ENCODE measurements around the gene SRSF10.
"Not testable (repeated sequence)": the region's sequence is repeated elsewhere in the genome, so short reads cannot be mapped to it uniquely, and the experiment has no call there.

SRSF10 gene

DNA sequence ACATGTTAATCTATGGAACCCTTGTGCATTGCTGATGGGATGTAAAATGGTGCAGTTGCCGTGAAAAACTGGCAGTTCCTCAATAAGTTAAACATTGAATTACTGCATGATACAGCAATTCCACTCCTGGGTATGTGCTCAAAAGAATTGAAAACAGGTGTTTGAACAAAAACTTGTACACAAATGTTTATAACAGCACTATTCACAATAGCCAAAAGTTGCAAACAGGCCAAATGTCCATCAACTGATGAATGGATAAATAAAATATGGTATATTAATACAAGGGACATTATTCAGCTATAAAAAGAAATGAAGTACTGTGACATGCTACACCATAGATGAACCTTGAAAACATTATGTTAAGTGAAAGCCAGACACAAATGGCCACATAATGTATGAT, 17.7 kb upstream of the SRSF10 start:
- no peak for DNase-seq (ENCODE audit: low read depth)

DNA sequence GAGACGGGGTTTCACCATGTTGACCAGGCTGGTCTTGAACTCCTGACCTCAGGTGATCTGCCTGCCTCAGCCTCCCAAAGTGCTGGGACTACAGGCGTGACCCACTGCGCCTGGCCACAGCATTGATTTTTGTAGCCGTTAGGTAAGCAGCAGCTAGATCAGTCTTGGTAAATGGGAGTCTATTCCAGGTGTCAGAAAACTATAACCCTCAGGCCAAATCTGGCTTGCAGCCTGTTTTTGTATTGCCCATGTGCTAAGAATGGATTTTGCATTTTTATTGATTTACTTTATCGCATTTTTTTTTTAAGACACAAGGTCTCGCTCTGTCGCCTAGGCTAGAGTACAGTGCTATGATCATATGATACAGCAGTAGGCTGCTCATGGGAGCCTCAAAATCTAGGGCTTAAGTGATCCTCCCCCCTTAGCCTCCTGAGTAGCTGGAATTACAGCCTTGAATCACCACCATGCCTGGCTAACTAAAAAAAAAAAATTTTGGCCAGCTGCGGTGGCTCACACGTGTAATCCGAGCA, 16.6 kb upstream of the SRSF10 start:
- no peak for DNase-seq (ENCODE audit: low read depth)

DNA sequence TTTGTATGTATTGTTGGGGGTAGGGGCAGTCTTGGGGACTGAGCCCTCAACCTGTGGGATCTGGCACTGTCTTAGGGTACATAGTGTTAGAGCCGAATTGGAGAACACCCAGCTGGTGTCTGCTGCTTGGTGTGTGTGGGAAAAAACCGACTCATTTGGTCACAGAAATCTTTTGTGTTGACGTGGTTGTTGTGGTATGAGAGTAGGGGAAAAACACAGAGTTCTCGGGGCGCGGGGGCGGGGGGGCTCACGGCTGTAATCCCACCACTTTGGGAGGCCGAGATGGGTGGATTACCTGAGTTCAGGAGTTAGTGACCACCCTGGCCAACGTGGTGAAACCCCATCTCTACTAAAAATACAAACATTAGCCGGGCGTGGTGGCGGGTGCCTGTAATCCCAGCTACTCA, 15.3 kb upstream of the SRSF10 start:
- no peak for DNase-seq (ENCODE audit: low read depth)

GRCh38 chr1:23992011-23992410, 11.9 kb upstream of the SRSF10 start:
- DNase-seq (ENCODE audit: low read depth): not testable (repeated sequence)

- no peak for DNase-seq (ENCODE audit: low read depth)
Measured at GRCh38 chr1:23989263-23989662, 9.1 kb upstream of the SRSF10 start.

- DNase-seq (ENCODE audit: low read depth): not testable (repeated sequence)
Measured at GRCh38 chr1:23987038-23987437, 6.9 kb upstream of the SRSF10 start.

DNA sequence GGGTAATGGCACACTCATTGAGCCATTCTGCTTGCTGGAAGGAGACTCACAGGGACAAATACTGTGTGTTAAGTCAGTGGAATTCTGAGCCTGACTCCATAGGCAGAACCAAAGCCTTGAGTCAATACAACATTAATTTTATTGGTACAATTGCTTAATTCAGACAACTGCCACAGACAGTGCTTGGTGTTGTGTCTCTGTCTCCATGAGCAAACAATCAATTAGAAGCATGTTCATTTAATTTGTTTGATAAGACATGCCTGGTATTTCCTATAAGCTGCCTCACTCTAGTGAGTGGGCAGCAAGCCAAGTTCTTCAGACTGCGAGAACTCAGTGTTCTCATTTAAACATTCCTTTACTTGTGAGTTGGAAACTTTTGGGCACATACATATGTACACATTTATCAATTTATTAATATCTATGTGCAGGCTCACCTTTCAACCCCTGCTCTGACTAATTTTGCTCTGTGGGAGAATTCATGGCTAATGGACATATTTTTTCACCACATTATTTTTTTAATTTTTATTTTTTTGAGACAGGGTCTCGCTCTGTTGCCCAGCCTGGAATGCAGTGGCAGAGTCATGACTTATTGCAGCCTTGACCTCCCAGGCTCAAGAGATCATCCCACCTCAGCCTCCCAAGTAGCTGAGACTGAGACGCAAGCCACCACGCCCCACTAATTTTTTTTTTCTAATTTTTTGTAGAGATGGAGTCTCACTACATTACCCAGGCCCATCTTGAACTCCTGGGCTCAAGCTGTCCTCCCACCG, 4.5 kb upstream of the SRSF10 start:
- peak; percentile 48 for DNase-seq (ENCODE audit: low read depth)

GRCh38 chr1:23980728-23981070, 572 bp upstream of the SRSF10 start:
- DNase-seq (ENCODE audit: low read depth): peak; percentile 68

DNA sequence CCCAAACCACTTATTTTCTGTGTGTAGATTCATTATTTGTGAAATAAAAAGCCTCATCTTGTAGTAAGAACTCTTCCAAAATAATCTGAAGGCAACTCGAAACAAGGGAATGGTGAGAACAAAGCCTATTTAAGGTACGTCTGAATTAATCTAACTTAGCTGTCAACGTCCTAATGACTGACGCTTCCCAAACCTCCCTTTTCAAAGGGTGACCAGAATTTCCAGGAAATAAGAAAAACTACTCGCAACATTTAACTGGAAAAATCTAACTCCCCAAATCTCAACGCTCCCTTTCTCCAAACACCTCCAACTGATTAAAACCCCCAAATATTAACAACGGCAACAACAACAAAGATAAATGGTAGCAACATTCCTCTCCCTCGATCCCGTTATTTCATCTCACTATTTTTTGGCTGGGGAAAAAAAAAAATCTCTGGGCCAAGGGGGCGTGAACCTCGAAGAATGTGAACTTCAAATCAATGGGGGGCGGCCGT, 693 bp downstream of the SRSF10 start:
- no peak for DNase-seq (ENCODE audit: low read depth)

DNA sequence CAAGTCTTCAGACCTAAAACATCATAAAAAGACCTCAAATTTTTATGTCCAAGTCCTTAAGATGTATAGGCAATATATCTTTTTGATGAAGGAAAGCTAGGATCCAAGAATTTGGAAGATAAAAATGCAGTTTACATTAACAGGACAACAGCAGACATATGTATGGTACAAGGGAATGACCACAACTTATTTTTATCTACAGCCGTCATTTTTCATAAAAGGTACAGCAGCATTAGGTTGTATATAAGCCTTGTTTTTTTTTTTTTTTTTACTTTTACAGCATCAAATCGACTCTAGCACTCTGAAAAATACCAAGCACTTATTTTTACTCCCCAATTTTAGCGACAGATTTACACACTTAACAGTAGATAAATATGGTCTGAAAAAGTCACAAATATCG, 1.3 kb downstream of the SRSF10 start:
- no peak for DNase-seq (ENCODE audit: low read depth)

- no peak for DNase-seq (ENCODE audit: low read depth)
Measured at GRCh38 chr1:23977854-23978191, 2.3 kb downstream of the SRSF10 start.

GRCh38 chr1:23977187-23977853, 2.8 kb downstream of the SRSF10 start:
- no peak for DNase-seq (ENCODE audit: low read depth)

- DNase-seq (ENCODE audit: low read depth): no peak
Measured at GRCh38 chr1:23967871-23968270, 12.3 kb downstream of the SRSF10 start.

GRCh38 chr1:23966973-23967493, 13.1 kb downstream of the SRSF10 start:
- no peak for DNase-seq (ENCODE audit: low read depth)

DNA sequence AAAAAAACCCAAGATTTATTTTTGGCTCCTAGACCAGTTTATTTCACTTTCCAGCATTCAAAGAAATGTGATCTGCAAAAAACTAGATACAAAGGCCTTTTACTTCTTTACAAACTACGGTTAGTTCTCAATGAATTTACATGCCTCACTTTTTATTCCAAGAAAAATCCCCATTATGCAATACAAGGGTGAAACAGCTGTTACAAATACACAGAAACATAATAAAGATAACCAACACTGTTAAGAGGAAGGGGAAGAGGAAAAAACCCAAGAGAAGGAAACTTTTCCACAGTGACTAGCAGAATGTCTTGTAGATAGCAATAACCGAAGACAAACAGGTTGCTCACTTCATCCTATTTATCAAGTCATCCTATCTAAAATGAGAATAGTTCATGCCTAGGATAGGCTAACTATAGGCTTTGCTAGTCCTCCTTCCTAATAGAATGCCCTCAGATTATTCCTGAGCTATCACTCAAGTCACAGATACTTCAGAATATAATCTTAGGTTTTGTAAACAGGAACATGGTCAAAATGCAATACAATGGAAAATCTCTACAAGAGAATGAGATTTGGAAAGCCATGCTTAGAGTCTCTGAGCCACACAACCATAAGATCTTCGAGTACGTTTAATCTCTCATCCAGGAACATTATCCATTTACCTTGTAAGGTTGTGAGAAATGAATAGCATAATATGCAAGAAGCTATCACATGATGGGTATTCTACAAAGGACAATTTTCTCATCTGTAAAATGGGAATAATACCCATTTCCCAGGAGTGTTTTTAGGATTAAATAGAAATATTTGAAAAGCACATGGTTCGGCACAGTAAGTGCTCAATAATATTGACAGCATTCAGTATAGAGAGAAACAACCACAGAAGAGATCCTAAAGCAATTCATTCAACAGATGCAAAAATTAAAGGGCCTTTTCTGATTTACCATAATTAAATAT, 15.1 kb downstream of the SRSF10 start:
- DNase-seq (ENCODE audit: low read depth): no peak

- no peak for DNase-seq (ENCODE audit: low read depth)
Measured at GRCh38 chr1:23964235-23964668, 15.9 kb downstream of the SRSF10 start.

DNA sequence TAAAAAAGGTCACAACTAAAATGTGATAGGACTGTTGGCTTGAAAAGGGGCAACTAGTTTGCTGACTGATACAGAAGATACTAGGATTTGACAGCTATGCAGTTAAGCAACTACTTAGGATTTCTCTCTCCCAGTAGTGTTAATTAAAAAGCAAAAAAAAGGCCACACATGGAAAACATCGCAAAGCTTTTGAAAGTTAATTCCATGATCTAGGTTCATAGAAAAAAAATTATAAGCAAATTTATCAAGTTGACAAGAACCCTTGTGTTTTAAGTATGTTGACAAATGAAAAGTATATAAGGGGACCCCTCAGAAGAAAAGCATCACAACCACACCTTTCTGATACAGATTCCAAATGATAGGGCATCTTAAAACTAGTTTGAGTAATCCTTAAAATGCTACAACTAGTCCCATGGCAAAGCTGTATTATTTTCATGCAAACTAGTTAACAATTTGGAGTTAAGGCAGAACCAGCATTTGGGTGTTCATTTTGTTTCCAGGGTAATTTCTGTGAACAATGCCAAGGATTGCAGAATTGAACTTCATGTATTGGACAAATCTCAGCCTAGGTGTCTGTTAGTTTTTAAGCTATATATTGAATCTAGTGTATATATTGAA, 16.4 kb downstream of the SRSF10 start:
- no peak for DNase-seq (ENCODE audit: low read depth)

GRCh38 chr1:23960291-23961020, 19.7 kb downstream of the SRSF10 start:
- DNase-seq (ENCODE audit: low read depth): peak; percentile 33

- peak; percentile 85 for DNase-seq (ENCODE audit: low read depth)
Measured at GRCh38 chr1:23959461-23960290, 20.5 kb downstream of the SRSF10 start, which contains the start of gene PNRC2. Gene PNRC2 (plus strand): TSS chr1:23959828. CDS start chr1:23961458, 1,630 bp downstream.
